ENCODE results near the gene DNAH14. TPM values are rescaled to one million over a fixed set of nuclear protein-coding genes. Genes with fewer than 3 reads are reported as not detected.
"Not testable (repeated sequence)": the region's sequence is repeated elsewhere in the genome, so short reads cannot be mapped to it uniquely, and the experiment has no call there.

Gene DNAH14
- polyA plus RNA-seq, 2 of the 4 experiments (the other 2 are of a cell fraction): 15.9 to 35.8 TPM

GRCh38 chr1:225378880-225379279, 449.4 kb downstream of the DNAH14 start:
- POLR2A ChIA-PET: no interaction called here
- H3K27ac ChIP-seq: no peak overlapping the region
- H3K4me1 ChIP-seq: no peaks in the 10 kb centered on the region
- no peaks in the 10 kb centered on the region for H3K9me3 ChIP-seq
- no peak overlapping the region for H3K4me2 ChIP-seq
- H3K4me3 ChIP-seq: no peak overlapping the region
- CTCF ChIA-PET: interaction anchor here (2.3 kb wide), 1 partner anchor 60 kb away, joined by 6 read pairs; no protein-coding TSS in a partner anchor
- DNase-seq (ENCODE audit: low read depth in 1 of 2, low spot score in 1 of 2) (peak in 1 of 2 experiments; percentile 19), FAIRE-seq (no peak), ATAC-seq (peak in 1 of 2 experiments; percentile 46; a peak in 3 of 6 replicates)
- WGBS (ENCODE audit: missing lambda C conversion rate): 66% methylated on average over 10 of the region's 10 CpGs
- TF ChIP-seq ZSCAN20 (CRISPR knock-in tag; IDR thresholded peaks at IDR 0.05) (no peak), JUN (IDR thresholded peaks at IDR 0.05) (no peak), GATA3 (IDR thresholded peaks at IDR 0.05; ENCODE audit: borderline replicate concordance) (no peak), RCOR1 (IDR thresholded peaks at IDR 0.05; ENCODE audit: low read depth, low read length) (no peak), ZC3H11A (IDR thresholded peaks at IDR 0.05) (no peak), NR3C1 (IDR thresholded peaks at IDR 0.05) (no peak), EHMT2 (IDR thresholded peaks at IDR 0.05; ENCODE audit: low read depth) (no peak), KDM1A (IDR thresholded peaks at IDR 0.05; ENCODE audit: low read depth) (no peak)

- FAIRE-seq: no peak
- no peak for ATAC-seq
- Histone ChIP-seq H3K9me3 (no peaks in the 10 kb centered on the region), H3K4me1 (no peaks in the 10 kb centered on the region), H3K27ac (no peak overlapping the region), H3K4me3 (no peak overlapping the region), H3K4me2 (no peak overlapping the region)
- TF ChIP-seq ESRRA (IDR thresholded peaks at IDR 0.05; ENCODE audit: borderline replicate concordance, low read length) (no peak), CBX8 (IDR thresholded peaks at IDR 0.05) (no peak), EHMT2 (IDR thresholded peaks at IDR 0.05; ENCODE audit: low read depth) (no peak), NPAS2 (CRISPR knock-in tag; IDR thresholded peaks at IDR 0.05; ENCODE audit: borderline replicate concordance) (no peak), ATOH8 (CRISPR knock-in tag; IDR thresholded peaks at IDR 0.05; ENCODE audit: low read depth) (no peak), CTCF (IDR thresholded peaks at IDR 0.05) (no peak), MAFK (IDR thresholded peaks at IDR 0.05; ENCODE audit: partially characterized antibody) (no peak), CHD2 (IDR thresholded peaks at IDR 0.05; ENCODE audit: low read length, partially characterized antibody) (no peak), GATA3 (IDR thresholded peaks at IDR 0.05; ENCODE audit: borderline replicate concordance) (no peak), ZFP36 (IDR thresholded peaks at IDR 0.05; ENCODE audit: borderline replicate concordance, partially characterized antibody) (no peak), HOXA7 (CRISPR knock-in tag; IDR thresholded peaks at IDR 0.05) (no peak), RNF2 (IDR thresholded peaks at IDR 0.05; ENCODE audit: borderline replicate concordance, low read depth) (no peak), HES2 (IDR thresholded peaks at IDR 0.05) (no peak), E2F6 (IDR thresholded peaks at IDR 0.05; ENCODE audit: borderline replicate concordance, low read depth) (no peak)
- ChIA-PET POLR2A (no interaction called here), CTCF (no interaction called here)
- DNase-seq (ENCODE audit: low read depth in 1 of 2, low spot score in 1 of 2): no peak
- WGBS (ENCODE audit: missing lambda C conversion rate): 79% methylated on average over 1 of the region's 1 CpG
Observed at GRCh38 chr1:225380691-225381090, 451.2 kb downstream of the DNAH14 start.

GRCh38 chr1:225386860-225387259, 457.4 kb downstream of the DNAH14 start:
- POLR2A ChIA-PET; H3K27ac ChIP-seq; H3K4me2 ChIP-seq; H3K4me3 ChIP-seq; DNase-seq (ENCODE audit: low read depth in 1 of 2, low spot score in 1 of 2); CTCF ChIA-PET; H3K4me1 ChIP-seq; H3K9me3 ChIP-seq; ATAC-seq; FAIRE-seq: not testable (repeated sequence)
- 84% methylated on average over 3 of the region's 3 CpGs for WGBS (ENCODE audit: missing lambda C conversion rate)

Measured in A549 (cell line).